ENCODE measurements around the gene MRPS5.
A peak's percentile ranks its signal among the peaks of the same experiment; 100 is the strongest.

- TF ChIP-seq CTCF (IDR thresholded peaks at IDR 0.05): no peak
- peak; percentile 59 to 72 (median 72) for TF ChIP-seq POLR2AphosphoS5 (IDR thresholded peaks at IDR 0.05)
- no peak for TF ChIP-seq POLR2A (IDR thresholded peaks at IDR 0.05)
Observed at GRCh38 chr2:95121407-95122196, at the start of gene MRPS5.

Data from breast epithelium (tissue), 3 donors.